Measurements from ENCODE around the gene THADA.

DNA sequence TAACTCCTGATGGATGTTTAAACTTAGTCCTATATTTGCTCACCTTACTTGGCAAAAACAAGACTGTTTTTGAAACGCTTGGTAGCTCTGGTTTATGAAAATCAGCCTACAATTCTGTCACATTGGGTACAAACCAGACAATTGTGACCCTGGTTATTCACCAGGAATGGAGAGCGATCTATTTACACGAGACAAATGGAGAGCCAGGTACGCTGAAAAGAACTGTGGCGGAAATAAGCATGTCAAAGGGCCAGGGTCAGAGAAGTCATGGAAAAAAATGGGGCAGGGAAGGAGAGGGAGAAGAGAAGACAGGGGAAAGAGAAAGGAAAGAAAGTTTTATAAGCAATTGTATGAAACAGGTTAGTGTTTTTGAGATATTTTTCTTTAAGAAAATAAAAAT, 250.0 kb downstream of the THADA start:
- TF ChIP-seq YY1 (IDR thresholded peaks at IDR 0.05; ENCODE audit: insufficient read depth, insufficient read length), result no peak
- no peak for TF ChIP-seq ZNF274 (IDR thresholded peaks at IDR 0.05; ENCODE audit: low read depth, low read length)

Measured in NT2/D1 (cell line).